HTR-8/SVneo (cell line): ENCODE measurements around the gene DCHS2.

Experiments used
- DNase-seq: peaks from one replicate; pipeline ENCODE4 v3.0.0; 2011; ENCODE audit warnings: low spot score, mixed read lengths; ENCODE audit not compliant: insufficient read length
- FAIRE-seq: peaks from 2 replicates; lab custom pipeline; 2011; peaks lifted over from hg19 to GRCh38; lab: Jason Lieb, UNC

DCHS2 gene

GRCh38 chr4:154456889-154457288 is 34.7 kb downstream of the DCHS2 start:
- FAIRE-seq (no peak), DNase-seq (no peak)

GRCh38 chr4:154456240-154456639 is 35.4 kb downstream of the DCHS2 start:
- FAIRE-seq (no peak), DNase-seq (no peak)

GRCh38 chr4:154455111-154455510 is 36.5 kb downstream of the DCHS2 start:
- FAIRE-seq (no peak), DNase-seq (no peak)

DNA sequence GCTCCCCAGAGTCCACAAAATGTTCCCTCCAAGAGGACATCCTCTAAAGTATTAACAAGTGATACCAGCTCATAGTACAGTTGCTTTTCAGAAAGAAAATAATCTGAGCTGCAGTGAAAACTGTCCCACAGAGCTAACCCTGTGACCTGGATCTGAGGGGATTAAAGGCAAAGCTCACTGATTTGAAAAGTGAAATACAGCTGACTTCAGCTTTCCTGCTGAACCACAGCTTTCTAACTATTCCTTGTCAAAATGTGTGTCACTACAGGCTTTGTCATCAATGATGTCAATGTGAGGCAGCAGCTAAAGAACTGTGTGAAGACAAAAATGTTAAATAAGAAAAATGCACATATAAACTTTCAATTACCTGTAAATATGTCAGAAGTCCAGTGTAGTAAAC is 36.9 kb downstream of the DCHS2 start:
- no peak for DNase-seq
- FAIRE-seq, result no peak

DNA sequence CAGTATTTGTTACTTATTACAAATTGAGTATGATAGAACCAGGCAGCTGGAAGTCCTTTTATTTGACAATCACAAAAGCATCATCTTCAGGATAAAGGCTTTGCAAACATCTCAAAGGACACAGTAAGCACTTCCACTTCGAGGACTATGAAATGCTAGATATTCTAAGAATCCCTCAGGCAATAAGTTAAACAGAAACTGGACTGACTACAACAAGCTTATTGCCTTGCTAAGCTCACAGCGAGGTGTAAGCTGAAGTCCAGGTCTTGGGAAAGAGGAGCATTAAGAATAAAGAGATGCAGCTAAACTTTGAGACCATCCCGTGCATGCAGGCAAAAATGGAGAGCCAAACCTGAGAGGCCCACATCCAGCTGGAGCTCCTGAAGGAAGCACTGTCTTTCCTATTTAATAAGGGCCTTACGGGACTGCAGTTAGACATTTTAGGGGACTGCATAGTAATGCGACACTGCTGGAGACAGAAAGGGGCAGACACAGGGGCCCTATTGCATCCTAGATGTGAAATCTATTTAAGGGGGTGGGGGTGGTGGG is 38.7 kb downstream of the DCHS2 start:
- FAIRE-seq (no peak), DNase-seq (no peak)

GRCh38 chr4:154450966-154451365 is 40.6 kb downstream of the DCHS2 start:
- no peak for FAIRE-seq
- DNase-seq, result no peak

GRCh38 chr4:154444958-154445357 is 46.6 kb downstream of the DCHS2 start:
- no peak for FAIRE-seq

DNA sequence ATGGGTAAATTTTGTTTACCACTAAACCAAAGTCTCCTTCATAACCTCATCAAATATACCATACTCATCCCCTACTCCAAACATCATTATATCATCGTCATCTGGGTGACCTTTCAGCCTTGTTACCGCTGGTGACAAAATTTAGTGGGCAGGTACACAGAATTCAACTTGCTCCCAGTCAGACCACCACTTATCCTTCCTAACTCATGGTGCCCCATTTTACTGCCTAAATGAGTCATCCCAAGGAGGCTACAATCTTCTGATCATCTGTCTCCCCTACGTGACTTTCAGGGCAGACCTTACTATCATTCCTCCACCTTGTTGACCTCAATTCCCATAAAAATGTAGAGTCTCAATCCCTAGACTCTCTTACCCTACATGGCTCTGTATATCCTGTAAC is 49.6 kb downstream of the DCHS2 start:
- FAIRE-seq (no peak), DNase-seq (no peak)

More at GRCh38 chr4:154444958-154445357, 46.6 kb downstream of the DCHS2 start:
- DNase-seq, result no peak

DNA sequence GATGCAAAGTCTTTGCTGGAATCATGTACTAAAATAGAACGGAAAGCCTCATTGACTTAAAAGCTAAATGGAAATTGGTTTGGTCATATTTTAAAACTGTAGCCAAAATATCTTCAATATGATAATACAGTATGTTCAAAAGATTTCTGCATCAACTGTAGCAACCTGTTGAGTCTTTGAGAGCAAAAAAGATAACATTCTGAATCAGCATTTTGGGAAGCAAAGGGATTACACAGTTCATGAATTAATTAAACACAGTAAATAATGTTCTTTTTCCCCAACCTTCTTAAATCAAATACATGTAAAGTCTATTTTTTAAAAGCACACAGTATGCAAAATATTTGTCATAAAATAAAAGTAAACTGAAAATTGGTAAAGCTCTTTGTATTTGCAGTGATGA is 50.5 kb downstream of the DCHS2 start:
- FAIRE-seq, result no peak
- no peak for DNase-seq

DNA sequence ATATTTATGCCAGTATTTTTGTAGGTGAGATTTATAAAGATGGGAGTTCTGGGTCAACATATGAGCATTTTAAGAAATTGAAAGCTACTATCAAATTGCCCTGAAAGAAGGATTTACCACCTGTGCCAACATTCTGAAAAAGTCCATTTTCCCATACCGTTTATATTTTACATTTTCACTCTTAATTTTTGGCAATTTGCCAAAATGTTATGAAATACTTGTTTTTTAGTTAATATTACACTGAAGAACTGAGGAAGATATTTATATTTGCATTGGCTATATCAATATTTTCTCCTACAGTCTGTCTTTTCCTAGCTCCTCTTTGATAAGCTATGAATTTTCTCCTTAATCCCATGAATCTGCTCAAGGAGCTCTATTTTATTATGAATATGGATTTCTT is 52.4 kb downstream of the DCHS2 start:
- no peak for FAIRE-seq
- DNase-seq, result no peak

- DNase-seq (no peak), FAIRE-seq (no peak)
These were observed 55.7 kb downstream of the DCHS2 start for GRCh38 chr4:154435895-154436294.

GRCh38 chr4:154433543-154433942 is 58.1 kb downstream of the DCHS2 start:
- FAIRE-seq (no peak), DNase-seq (no peak)

GRCh38 chr4:154429176-154429575 is 62.4 kb downstream of the DCHS2 start:
- DNase-seq (no peak), FAIRE-seq (no peak)

DNA sequence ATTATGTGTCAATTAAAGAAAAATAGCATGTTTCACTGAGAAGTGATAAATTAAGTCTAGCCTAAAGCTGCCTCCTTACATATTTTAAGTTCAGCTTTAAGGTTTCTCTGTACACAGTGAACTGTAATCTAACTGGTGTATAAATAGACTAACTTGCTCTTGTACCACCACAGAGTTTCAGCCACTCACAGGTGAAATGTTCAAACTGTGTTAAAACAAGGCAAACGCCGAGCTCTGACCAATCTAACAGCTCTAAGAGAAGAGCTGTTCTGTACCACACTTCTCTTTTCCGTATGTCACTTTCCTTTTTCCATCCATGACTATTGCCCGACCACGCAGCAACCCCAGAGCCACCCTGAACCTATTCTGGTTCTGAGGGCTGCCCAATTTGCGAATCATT is 64.5 kb downstream of the DCHS2 start:
- no peak for DNase-seq
- FAIRE-seq, result no peak

- DNase-seq (no peak), FAIRE-seq (no peak)
These were observed 66.1 kb downstream of the DCHS2 start for GRCh38 chr4:154425514-154425913.

- DNase-seq, result no peak
- FAIRE-seq, result no peak
These were observed 66.7 kb downstream of the DCHS2 start for GRCh38 chr4:154424810-154425484.

DNA sequence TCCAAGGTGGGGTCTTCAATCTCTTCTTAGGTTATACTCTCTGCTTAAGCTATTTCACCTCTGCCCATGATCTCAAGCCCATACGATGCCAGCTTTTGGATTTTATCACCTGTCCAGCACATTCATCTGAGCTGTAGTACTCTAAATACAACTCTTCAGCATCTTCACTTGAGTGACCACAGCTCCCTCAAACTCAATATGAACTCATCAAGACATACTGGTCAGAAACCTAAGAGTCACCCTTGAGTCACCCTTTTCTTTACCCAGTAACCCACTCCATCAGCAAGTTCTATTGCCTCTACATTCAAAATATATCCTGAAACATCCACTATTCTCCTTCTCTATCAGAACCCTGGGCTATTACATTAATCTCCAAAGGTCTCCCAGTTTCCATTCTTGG is 69.4 kb downstream of the DCHS2 start:
- DNase-seq (no peak), FAIRE-seq (no peak)

- no peak for DNase-seq
- no peak for FAIRE-seq
These were observed 70.0 kb downstream of the DCHS2 start for GRCh38 chr4:154421618-154422017.

DNA sequence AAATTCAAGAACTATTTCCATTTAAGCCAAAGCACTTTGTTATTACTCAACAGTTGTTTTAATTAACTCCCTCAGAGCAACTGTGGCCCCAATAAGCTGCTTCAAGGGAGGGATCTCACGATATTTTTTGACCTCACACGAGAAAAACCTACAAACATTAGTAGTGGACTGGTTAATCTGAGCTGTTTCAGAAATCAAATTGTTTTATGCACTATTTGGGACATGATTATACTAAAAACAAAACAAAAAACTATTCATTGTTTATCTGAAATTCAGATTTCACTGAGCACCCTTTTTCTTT is 74.3 kb downstream of the DCHS2 start:
- no peak for DNase-seq
- no peak for FAIRE-seq

DNA sequence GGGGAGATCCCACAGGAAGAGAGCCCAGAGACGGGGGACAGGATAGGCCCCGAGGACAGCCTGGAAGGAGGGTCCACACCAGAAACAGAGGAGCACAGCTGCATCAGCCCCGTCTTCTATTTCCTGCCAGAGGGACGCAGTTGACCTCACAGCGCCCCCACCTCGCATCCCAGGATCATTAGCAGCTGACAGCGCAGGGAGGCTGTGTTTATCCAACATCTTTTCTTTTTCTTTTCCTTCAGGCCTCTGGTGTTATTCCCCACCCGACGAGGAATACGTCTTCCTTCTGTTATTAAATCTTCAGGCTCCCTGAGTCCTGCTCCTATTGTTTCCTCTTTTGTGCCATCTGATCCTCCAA is 75.4 kb downstream of the DCHS2 start:
- no peak for FAIRE-seq
- DNase-seq, result peak; percentile 8

- no peak for FAIRE-seq
- no peak for DNase-seq
These were observed 76.3 kb downstream of the DCHS2 start for GRCh38 chr4:154415313-154415712.

- no peak for FAIRE-seq
- no peak for DNase-seq
These were observed 76.8 kb downstream of the DCHS2 start for GRCh38 chr4:154414796-154415195.

- DNase-seq, result no peak
- FAIRE-seq, result no peak
These were observed 77.2 kb downstream of the DCHS2 start for GRCh38 chr4:154414371-154414770.
